GM18505 (cell line): ENCODE data around the gene MYO15A.

Experiments
- ATAC-seq: cut with Tn5 transposase; IDR thresholded peaks from one replicate; pipeline ENCODE4 v1.9.1; 2021; ENCODE audit not compliant: unreplicated experiment
- POLR2A ChIP-seq: IDR thresholded peaks from 4 replicates; pipeline ENCODE4 v1.6.1; 2011; ENCODE audit warnings: borderline replicate concordance; ENCODE audit not compliant: insufficient read depth, insufficient read length; ENCODE audit errors: extremely low read depth

Gene MYO15A

DNA sequence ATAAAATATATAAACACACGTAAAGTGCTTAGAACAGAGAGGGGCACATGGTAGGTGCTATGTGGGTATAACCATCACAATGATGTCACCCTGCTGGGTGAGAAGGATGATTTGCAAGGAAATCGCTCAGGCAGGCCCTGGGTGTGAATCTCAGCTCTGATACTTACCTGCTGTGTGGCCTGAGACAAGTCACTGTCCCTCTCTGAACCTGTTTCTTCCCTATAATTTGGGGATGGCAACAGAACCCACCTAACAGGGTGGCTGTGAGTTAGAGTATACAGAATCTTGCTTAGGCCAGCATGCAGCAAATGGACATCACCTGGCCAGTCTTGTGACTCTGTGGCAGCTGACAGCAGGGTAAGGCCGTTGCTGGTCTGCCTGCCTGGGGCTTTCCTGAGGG is 38.4 kb downstream of the MYO15A start:
- ATAC-seq, result no peak
- TF ChIP-seq POLR2A, result no peak

DNA sequence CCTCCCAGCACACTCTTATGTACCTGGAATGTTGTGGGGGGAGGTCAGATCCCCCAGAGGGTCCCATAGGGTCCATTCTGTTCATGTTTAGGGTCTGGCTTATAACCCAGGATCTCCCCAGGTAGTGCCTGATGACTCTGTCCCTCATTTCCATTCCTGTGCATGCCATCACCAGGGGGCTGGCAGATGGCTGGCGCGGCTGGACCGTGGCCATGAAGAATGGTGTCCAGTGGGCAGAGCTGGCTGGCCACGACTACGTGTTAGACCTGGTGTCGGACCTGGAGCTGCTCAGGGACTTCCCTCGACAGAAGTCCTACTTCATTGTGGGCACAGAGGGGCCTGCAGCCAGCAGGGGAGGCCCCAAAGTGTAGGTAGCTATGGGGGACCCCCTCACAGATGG is 40.0 kb downstream of the MYO15A start:
- no peak for ATAC-seq
- TF ChIP-seq POLR2A, result no peak

DNA sequence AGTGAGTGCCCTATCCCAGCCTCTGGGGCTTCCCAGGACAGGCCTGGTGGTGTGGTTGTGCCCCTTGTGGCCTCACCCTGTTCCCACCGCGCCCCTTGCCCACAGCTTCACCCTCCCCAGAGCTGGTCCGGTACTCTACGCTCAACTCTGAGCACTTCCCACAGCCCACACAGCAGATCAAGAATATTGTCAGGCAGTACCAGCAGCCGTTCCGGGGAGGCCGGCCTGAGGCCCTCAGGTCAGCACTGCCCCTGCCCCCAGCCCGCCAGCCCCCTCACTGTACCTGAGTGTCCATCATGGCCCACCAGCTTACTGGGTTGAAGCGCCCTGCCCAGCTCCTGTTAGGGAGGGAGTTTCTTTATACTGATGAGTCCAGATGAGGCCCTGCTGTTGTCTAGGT is 42.7 kb downstream of the MYO15A start:
- no peak for TF ChIP-seq POLR2A
- ATAC-seq, result no peak

DNA sequence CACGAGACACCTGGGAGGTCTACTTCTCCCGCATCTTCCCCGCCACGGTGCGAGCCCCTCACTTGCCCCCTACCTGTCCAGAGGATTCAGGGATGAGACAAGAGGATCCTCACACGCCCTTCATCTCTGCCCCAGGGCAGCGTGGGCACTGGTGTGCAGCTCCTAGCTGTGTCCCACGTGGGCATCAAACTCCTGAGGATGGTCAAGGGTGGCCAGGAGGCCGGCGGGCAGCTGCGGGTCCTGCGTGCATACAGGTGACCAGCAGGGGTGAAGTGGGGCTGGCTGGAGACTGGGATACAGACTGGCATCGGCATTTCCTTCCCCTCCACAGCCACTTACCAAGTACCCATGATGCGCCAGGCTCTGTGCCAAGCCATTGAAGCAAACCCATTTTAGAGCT is 46.6 kb downstream of the MYO15A start:
- no peak for TF ChIP-seq POLR2A
- no peak for ATAC-seq

GRCh38 chr17:18156171-18156975 is 47.8 kb downstream of the MYO15A start:
- TF ChIP-seq POLR2A, result no peak
- no peak for ATAC-seq

- no peak for TF ChIP-seq POLR2A
- no peak for ATAC-seq
Observed at GRCh38 chr17:18156976-18157280, 48.4 kb downstream of the MYO15A start.

- TF ChIP-seq POLR2A, result no peak
- no peak for ATAC-seq
Observed at GRCh38 chr17:18157354-18157985, 48.9 kb downstream of the MYO15A start.

- no peak for ATAC-seq
- peak; percentile 42 for TF ChIP-seq POLR2A
Observed at GRCh38 chr17:18158022-18158600, 49.6 kb downstream of the MYO15A start.

GRCh38 chr17:18159551-18160120 is 51.1 kb downstream of the MYO15A start:
- no peak for TF ChIP-seq POLR2A
- ATAC-seq, result no peak

DNA sequence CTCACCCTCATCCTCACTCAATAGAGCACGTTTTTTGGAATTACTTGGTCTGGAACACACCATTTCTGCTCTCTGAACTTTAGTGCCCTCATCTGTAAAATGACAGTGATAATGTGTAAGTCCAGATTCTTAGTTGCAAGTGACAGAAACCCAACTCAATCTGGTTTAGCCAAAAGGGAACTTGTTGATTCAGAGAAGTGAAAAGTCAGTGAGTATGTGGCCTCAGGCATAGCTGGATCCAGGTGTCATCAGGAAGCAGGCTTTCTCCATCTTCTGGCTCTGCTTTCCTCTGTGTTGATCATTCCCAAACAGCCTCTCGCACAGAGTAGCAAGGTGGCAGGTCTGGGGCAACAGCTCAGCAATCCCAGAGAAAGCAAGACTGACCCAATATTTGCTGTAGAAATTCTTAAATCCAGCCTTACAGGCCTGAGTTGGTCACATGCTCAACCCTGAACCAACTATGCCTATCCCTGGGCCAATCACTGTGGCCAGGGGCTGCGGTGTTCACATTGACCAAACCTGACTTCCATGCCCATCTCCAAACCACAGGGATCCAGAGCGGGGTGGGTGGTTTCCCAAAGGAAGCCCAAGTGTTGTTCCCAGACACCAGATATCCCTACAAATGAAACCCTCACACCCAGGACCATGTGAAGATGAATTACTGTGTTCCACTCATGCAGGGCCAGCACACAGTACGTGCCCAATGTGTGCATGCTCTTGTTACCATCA is 51.7 kb downstream of the MYO15A start:
- no peak for TF ChIP-seq POLR2A
- no peak for ATAC-seq

DNA sequence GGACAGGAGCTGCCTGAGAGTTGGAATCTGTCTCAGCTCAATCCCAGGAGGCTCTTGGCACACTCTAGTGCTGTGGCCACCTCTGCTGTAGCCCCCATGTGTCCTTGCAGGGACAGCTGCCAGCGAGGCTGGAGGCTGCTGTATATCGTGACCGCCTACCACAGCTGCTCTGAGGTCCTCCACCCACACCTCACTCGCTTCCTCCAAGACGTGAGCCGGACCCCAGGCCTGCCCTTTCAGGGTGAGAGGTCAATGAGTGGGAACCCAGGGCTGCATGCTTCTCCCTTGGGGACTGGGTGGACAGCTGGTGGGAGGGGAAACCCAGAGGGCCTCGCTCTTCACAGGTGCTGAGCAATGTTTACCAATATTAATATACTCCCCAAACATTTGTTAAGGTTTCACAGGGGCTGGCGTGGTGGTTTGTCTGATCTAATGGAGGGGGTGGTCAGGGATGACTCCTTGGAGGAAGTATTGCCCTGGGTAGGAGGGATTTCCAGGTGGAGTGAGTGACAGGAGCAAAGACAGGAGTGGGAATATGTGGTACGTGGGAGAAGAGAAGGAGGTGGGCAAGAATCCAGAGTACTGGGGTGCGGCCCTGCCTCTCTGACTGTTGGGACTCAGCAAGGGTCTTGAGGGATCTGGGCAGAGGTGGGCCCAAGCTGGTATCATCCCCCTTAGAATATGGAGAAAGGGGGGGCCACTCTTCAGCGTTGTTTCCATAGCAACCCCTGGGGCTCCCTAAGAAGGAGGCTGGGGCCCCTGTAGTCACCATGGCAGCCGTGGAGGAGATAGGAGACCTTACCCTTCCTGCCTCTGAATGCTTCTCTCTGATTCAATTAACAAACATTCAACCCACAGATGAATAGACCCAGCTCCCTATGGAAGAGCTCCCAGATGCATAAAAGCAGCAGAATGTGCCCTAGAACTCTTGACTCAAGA is 52.9 kb downstream of the MYO15A start:
- no peak for TF ChIP-seq POLR2A
- ATAC-seq, result no peak

DNA sequence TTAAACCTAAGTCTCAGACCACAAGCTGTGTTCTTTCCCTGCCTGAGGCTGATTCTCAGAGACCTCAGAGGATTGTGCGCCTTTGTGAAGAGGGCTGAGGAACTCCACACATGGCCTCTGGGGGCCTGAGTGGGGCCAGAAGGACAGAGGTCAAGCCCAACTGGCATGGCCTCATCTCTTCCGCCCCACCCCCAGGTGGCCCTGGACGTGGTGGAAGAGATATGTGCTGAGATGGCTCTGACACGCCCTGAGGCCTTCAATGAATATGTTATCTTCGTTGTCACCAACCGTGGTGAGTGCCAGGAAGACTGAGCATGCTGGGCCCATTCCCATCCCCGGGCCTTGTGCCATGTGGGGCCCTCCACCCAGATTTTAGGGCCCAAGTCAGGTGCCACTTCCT is 55.0 kb downstream of the MYO15A start:
- ATAC-seq, result no peak
- no peak for TF ChIP-seq POLR2A
